GM18520 (cell line): ENCODE data around the gene ZBED5.
"Not testable (repeated sequence)": the region's sequence is repeated elsewhere in the genome, so short reads cannot be mapped to it uniquely, and the experiment has no call there.

Experiments used
- ATAC-seq: cut with Tn5 transposase; IDR thresholded peaks from one replicate; pipeline ENCODE4 v1.9.1; 2021; ENCODE audit not compliant: unreplicated experiment

ZBED5 gene

GRCh38 chr11:10857709-10858438 lies at the start of gene ZBED5:
Gene ZBED5 (minus strand): TSS chr11:10858053. CDS start chr11:10854945, 3,108 bp downstream.
- ATAC-seq: peak; percentile 93

GRCh38 chr11:10906521-10906920 lies 48.7 kb upstream of the ZBED5 start:
- no peak for ATAC-seq

DNA sequence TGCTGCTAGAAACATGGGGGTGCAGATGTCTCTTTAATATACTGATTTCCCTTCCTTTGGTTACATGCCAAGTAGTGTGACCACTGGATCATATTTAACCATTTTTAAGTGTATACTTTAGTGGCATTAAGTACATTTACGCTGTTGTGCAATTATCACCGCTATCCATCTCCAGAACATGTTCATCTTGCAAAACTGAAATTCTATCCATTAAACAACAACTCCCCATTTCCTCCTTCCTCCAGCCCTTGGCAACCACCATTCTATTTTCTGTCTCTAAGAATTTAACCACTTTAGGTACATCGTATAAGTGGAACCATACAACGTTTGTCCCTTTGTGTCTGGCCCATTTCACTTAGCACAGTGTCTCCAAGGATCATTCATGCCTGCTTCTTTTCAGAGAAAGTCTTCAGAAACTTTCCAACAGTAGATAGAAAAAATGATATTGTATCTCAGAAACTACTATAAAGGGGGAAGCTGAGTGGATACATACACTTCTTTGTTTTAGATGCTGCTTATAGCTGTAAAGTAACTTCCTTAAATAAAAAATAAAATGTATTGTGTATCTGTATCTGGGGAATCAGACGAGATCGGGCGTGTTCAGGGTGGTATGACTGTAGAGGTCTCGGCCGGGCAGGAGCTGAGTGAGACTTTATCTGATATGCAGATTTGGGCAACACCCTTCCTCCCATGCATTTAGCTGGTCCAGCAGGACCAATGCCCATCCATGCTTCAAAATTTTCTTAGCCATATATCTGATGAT lies 44.6 kb upstream of the ZBED5 start:
- ATAC-seq: no peak

- ATAC-seq: no peak
Observed at GRCh38 chr11:10900681-10901415, 43.0 kb upstream of the ZBED5 start.

- no peak for ATAC-seq
Observed at GRCh38 chr11:10899121-10899830, 41.4 kb upstream of the ZBED5 start.

- ATAC-seq: no peak
Observed at GRCh38 chr11:10898763-10899025, 40.8 kb upstream of the ZBED5 start.

DNA sequence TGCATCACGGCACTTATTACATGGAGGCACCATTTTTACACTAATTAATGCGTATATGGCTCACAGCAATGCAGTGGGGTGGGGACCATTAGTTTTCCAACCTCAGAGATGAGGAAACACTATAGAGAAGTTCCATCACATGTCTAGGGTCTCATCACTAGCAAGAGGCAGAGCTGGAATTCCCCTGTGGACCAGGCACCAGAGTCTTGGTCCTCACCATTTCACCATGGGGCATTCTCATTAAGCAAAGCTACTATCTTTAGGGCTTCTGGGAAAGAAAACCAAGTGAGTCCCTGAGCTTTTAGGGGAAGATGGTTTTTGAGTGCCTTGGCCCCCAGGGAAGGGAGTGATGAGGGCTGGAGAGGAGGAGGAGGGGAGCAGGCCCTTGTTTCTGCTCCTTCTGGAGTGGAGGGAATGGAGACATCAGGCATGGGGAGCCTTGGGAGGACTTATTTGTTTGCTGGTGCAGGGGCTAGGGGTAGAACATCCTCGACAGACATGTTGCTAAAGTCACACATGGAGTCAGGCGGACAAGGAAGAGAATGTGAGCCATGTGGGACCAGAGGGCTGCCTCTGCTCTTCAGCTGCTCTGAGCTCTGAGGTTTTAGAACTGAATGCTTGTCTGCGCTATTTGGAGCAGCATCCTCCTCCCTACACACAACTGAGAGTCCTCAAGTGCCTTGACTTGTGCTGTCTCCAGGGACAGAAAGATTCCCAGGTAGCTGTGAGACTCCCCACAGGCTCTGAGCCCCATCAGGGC lies 40.3 kb upstream of the ZBED5 start:
- no peak for ATAC-seq

DNA sequence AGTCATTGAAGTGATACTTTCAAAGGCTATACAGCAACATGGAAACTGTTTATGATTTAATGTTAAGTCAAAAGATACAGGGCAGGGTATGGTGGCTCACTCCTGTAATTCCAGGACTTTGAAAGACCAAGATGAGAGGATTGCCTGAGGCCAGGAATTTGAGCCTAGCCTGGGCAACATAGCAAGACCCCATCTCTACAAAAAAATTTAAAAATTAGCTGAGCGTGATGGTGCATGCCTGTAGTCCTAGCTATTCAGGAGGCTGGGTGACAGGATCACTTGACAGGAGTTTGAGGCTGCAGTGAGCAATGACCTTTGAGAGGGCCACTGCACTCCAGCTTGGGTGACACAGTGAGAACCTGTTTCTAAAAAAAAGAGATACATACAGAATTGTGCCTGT lies 39.3 kb upstream of the ZBED5 start:
- ATAC-seq: no peak

DNA sequence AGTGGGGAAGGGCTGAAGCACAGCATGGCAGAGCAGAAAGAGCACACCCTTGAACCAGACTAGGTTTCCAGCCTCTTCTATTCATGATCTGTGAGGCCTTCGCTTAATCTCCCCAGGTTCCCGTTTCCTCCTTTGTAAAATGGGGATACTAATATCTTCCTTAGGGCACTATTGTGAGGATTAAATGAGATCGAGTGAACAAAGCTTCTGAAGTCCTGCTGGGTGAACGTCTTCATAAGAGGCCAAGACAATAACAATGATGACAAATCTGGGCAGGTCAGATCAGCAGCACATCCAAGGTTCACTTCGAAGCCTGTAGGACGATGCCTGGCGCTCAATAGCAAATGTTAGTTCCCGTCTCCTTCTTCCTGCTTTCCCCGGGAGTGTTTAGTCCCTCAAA lies 38.6 kb upstream of the ZBED5 start:
- ATAC-seq: no peak

DNA sequence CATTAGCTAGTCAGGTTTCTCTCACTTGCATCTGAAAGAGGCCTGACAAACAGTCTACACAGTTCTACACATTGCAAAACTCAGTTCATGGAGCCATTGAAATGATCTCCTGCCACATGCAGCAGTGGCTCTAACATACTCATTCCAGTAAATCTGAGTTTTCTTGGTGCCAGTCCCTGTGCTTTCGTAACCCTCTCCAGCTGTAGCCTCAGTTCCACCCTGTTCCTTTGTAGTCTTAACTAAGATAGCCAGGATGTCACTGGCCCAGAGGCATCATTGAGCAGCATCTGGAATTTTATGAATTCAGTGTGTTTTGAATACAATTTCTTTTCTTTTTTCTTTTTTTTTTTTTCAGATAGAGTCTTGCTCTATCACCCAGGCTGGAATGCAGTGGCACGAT lies 37.4 kb upstream of the ZBED5 start:
- no peak for ATAC-seq

DNA sequence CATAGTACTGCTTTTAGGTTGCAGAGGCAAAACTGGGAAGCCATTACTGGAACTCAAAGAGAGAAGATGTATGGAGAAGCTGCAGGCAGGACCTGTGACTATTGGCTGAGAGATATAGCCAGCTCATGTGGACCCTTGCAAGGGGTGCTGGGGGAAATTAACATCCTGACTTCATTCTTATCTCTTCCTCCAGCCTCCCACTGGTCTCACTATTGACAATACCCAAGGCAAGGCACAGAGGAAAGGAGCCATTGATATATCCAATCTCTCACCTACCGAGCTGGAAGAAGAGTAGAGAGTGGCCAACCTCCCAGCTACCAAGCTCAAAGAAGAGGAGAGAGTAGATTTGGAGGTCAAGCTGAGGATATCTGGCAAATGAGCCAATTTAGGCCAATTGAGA lies 36.8 kb upstream of the ZBED5 start:
- no peak for ATAC-seq

DNA sequence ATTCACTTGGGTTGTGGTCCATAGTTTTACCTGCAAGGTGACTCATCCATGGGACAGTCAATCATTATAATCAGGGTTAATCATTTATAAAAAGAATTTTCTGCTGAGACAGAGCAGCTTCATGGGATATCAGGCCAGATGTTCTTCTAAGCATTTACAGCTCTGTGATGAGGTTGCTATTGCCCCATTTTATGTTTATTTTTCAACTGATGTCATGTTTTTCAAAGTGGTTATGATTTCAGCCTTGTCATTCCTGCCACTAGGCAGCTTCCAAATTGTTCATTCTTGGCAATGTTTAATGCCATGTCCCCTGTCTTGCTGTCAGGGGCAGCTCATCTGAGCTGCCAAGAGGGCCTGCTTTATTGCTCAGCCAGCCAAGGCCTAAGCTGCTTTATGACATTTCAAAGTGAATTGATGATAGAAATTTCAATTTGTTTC lies 35.9 kb upstream of the ZBED5 start:
- no peak for ATAC-seq

DNA sequence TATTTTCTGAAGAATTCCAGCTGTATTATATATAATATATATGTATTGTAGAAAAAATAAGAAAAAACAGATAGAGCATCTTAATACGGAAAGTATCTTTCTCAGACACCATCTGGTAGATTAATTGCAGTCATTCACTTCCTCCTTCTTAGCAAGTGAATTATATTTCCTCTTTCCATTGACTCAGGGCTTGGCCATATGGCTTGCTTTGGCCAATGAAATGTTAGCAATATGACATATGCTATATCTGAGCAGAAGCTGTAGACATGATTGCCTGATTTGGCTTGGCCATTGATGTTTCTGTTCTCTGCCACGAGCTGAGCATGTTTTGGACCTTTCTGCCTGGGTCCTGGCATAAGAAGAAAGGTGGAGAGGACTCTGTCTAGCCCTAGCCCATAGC lies 34.4 kb upstream of the ZBED5 start:
- no peak for ATAC-seq

DNA sequence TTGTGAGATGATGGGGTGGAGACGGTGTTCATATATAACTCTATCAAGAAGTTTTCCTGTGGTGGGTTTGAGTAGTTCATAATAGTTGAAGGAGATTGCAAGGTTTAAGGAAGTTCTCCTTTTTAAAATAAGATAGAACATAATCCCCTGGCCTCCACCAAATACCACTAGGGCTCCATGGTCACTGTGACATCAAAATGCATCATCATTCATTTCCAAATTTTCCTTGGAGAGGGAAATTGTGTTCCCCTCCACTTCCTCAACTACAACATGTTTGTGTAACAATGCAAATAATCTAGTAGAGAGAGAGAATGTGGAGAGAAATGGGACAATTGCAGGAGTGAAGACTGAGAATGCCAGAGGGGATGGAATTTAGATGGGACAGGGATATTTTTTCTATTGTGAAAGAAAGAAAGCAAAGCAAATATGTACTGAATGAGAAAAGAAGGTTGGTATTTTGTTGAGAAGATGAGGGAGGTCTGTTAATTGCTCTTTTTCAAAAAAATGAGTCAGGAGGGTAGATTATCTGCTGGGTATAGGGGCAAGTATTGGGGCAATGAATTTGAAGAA lies 33.4 kb upstream of the ZBED5 start:
- ATAC-seq: no peak

GRCh38 chr11:10890083-10890482 lies 32.2 kb upstream of the ZBED5 start:
- ATAC-seq: not testable (repeated sequence)

- ATAC-seq: no peak
Observed at GRCh38 chr11:10887307-10887706, 29.5 kb upstream of the ZBED5 start.

GRCh38 chr11:10886652-10887250 lies 28.9 kb upstream of the ZBED5 start:
- no peak for ATAC-seq

DNA sequence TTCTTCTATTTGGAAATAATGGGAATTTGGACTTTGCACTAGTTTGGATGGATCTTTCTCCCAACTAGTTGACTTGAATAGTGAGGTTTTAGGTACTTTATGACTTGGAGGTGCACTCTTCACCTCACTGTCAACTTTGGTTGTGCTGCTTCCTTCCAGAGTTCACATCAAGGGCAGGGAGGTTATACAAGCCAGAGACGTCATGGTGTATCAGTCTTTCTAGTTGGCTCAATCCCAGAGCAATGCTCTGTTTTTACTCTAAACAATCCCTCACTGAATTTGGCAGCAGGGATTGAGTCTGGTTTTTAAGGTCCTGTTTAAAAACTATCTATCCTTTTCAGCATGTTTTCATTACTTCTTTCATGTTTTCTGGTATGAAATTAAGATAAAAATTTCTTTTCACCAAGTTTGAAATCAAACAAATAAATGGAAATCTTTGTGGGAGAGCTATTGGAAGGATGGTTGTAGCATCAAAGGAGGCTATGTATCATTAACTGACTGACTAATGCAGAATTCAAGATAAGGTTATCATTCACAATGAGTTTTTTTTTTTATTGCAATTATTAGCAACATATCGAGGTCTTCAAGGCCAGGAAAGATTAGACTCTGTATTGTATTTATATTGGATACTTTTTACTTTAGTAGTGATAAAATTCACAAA lies 28.0 kb upstream of the ZBED5 start:
- no peak for ATAC-seq

GRCh38 chr11:10884292-10884691 lies 26.4 kb upstream of the ZBED5 start:
- ATAC-seq: not testable (repeated sequence)
